Measurements from ENCODE around the gene SH3YL1.

The SH3YL1 gene, protein sequence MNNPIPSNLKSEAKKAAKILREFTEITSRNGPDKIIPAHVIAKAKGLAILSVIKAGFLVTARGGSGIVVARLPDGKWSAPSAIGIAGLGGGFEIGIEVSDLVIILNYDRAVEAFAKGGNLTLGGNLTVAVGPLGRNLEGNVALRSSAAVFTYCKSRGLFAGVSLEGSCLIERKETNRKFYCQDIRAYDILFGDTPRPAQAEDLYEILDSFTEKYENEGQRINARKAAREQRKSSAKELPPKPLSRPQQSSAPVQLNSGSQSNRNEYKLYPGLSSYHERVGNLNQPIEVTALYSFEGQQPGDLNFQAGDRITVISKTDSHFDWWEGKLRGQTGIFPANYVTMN

DNA sequence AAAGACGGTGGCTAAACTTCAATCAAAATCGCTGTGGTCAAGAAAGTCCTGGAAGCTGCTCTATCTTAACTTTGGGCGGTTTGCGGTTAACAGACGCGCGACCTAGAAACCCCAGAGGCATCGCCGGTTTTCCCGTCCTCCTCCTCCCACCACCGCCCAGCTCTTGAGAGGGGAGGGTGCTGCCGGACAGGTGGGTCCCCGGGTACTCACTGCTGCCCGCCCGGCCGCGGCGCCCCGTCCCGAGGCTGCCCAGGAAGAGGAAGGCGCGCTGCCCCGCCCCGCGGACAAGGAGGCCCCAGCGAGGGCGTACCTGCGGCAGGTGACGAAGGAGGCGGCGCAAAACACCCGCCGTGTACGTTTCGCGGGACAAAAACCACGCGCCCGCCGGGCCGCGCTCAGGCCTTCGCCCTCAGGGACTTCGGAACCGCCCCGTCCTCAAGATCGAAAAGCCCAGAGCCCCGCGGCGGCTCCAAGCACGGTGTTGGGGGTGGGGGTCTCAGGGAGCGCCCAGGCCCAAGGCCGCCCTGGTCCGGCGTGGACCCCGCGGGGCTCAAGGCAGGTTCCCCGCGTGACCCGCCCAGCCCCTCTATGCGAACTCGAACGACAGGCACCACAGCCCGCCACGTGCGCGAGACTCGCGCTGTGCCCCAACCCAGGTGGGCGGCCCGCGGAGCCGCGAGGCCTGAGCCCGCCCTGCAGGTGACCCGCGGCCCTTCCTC lies at the start of gene SH3YL1:
Gene SH3YL1, minus strand, starts transcription at position 259 of the 719 bp plus-strand sequence. Its CDS starts 48 bp downstream, at position 211.
- DNase-seq (ENCODE audit: low read depth in 2 of 2) = peak in 1 of 2 donors; percentile 23

DNA sequence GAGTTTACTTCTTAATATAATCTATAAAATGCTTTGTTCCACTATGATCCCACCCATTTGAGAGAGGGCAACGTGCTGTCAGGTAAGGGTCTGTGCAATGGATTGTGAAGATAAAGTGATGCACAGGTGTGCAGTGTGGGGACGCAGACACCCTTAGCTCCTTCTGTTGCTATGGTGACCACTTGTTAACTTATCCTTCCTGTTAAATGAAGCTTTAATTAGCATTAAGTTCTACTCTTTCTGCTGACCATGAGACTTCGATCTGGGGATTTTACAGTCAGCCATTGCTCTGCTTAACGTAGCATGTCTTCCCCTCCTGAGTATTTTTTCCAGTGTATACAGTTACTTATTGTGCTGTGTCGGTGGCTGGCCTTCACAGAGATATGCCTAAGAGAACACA lies 47.2 kb upstream of the SH3YL1 start:
- no peak for DNase-seq (ENCODE audit: low read depth in 2 of 2)

DNA sequence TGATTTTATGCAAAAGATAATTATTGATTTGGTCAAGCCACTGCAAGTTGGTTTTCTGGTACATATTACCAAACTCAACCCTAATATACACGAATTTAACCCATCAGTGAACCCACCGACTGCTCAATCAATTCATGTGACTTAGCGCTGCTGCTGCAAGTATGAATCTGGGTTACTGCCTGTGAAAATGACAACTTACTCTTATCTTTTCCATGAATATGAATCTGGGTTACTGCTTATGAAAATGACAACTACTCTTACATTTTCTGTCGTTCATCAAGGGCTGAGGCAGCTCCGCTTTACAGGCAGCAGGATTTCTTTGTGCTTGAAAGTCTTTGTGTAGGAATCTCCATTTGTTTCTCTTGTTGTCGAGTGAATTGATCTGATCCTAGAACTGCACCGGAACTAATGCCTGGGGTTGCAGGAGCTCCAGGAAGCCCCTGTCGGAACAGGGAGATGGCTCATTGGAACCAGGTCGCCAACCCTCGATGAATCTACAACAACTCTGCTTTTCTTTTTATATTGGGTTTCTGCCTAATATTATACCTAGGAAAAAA lies 46.2 kb upstream of the SH3YL1 start:
- no peak for DNase-seq (ENCODE audit: low read depth in 2 of 2)

DNA sequence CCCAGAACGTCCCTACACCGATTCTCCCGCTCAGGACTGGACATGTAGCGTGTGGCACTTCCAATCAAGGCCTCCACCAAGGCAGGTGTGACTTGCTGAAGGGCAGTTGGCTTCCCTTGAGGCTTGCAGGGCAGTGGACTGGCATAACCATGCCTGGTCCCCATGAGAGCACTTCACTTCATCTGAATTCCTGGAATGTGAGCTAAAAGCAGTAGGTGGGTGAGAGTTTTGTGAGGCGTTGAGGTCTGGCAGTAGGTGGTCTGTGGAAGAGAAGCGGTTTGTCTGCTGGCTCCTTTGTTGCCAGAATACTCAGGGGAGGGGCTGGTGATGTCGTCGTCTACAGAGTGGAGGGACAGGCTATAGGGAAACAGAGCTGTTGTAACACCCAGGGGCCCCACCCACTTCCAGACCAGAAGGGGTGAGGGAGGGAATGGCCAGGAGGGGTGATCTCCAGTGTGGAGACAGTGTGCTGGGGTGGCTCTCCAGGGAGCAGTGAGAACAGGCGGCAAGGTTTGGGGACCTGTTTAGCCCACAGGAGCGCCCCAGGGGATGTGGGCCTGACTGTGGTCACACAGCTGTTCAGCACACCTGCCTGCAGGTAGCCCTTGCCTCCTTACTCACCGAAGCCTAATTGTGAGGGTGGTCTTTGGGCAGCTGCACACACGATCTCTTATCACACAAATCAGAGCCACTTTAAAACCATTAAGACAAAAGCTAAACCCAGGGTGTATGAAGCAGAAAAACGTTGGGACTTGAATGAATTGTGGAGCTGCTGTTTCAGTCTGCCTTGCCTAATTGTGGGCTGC lies 45.5 kb upstream of the SH3YL1 start:
- no peak for DNase-seq (ENCODE audit: low read depth in 2 of 2)

- no peak for DNase-seq (ENCODE audit: low read depth in 2 of 2)
These were observed 41.5 kb upstream of the SH3YL1 start for GRCh38 chr2:305366-305765.

- no peak for DNase-seq (ENCODE audit: low read depth in 2 of 2)
These were observed 32.5 kb upstream of the SH3YL1 start for GRCh38 chr2:296354-296753.

DNA sequence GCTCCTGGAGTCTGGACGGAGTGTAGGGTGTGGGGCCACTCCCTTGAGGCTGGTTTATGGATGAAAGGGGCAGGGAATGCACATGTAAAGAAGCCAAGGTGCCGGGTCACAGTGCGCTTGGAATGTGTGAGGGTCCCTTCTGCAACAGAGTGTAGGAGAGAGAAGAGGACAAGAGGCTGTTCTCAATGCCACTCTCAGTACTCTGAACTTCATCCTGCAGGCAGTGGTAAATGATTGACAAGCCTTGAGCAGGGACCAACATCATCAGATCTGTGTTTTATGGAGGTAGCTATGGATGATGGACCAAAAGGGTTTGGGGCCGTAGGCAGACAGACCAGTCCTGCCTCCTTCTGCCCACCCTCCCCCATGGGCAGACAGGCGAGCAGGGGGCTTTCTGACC lies 31.3 kb upstream of the SH3YL1 start:
- no peak for DNase-seq (ENCODE audit: low read depth in 2 of 2)

DNA sequence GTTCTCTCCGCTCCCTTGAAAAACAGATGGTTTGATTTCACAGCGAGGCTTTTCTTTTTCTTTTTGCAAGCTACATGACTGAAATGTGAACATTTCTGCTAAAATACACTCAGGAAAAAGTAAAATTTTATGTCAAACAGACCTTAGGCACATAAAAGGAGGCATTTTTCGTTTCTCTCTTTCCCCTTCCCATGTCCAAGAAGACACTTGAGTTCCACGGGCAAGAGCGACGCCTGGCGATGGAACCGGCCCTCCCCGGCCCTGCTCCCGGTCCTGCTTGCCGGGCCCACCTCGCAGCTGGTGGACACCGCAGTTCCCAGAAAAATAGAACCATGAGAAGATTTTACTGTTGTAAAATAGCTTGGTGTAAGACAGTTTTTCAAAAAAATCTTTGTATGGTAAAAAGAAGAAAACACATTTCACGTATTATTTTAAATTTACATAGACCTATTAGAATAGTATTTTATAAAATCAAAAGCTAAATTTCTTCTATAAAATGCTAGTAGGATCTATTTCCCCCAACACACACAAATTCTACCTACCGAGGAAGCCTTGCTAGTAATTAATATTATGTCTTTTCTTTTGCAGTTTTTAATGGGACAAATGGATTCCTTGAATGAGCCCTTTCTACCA lies 26.4 kb upstream of the SH3YL1 start:
- DNase-seq (ENCODE audit: low read depth in 2 of 2) = peak in 1 of 2 donors; percentile 33

- no peak for DNase-seq (ENCODE audit: low read depth in 2 of 2)
These were observed 25.7 kb upstream of the SH3YL1 start for GRCh38 chr2:289362-290089.

GRCh38 chr2:288758-289361 lies 25.0 kb upstream of the SH3YL1 start:
- DNase-seq (ENCODE audit: low read depth in 2 of 2) = no peak

GRCh38 chr2:287911-288757 lies 24.3 kb upstream of the SH3YL1 start, which contains the start of gene ALKAL2:
Gene ALKAL2 (minus strand): TSS chr2:288091. CDS start chr2:287835, 256 bp downstream.
- no peak for DNase-seq (ENCODE audit: low read depth in 2 of 2)

GRCh38 chr2:287471-287885 lies 23.6 kb upstream of the SH3YL1 start:
- DNase-seq (ENCODE audit: low read depth in 2 of 2) = no peak

DNA sequence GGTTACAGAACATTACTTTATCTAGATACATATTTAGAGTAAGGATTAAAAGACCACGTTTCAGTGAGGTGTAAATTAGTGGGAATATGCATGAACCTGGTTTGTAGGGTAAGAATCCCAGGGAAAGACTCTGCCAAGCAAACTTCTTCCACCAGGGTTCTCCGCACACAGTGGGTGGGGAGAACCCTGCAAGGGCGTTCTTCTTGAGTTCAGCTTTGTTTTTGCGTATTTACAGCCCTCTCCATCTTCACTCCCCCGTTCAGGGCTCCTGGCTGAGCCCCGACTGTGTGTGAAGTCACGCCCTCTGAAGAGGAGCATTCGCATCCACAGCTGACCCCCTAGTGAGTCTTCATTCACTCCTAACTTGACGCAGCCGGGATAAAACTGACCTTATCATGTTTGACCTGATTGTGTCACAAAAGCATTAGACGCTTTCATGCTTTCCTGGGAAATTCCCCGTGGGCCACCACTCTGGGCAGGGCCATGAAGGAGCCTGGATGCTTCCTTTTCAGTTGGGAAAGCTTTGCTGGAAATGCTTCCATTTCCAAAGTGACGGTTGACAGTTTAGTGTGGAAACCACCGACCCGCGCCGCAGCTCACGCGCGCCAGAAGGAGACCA lies 23.1 kb upstream of the SH3YL1 start:
- no peak for DNase-seq (ENCODE audit: low read depth in 2 of 2)

DNA sequence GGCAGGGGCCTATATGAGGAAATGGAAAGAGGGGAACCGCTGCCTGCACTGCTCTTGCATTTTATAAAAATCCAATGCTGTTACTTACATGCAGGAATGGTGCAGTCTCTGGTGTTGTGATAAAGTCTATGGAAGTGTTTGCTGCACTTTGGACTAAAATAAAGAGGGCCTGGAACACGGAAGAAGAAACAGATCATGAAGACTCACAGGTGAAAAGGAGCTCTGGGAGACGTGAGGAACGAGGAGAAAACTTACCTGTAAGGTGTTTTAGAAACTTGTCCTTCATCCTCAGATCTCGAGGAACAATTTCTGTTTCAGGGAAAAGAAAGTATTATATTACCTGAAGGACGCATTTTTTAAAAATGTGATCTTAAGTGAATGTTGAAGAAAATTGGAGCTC lies 22.2 kb upstream of the SH3YL1 start:
- no peak for DNase-seq (ENCODE audit: low read depth in 2 of 2)

GRCh38 chr2:285531-285930 lies 21.7 kb upstream of the SH3YL1 start:
- DNase-seq (ENCODE audit: low read depth in 2 of 2) = no peak

- no peak for DNase-seq (ENCODE audit: low read depth in 2 of 2)
These were observed 21.2 kb upstream of the SH3YL1 start for GRCh38 chr2:284896-285492.

DNA sequence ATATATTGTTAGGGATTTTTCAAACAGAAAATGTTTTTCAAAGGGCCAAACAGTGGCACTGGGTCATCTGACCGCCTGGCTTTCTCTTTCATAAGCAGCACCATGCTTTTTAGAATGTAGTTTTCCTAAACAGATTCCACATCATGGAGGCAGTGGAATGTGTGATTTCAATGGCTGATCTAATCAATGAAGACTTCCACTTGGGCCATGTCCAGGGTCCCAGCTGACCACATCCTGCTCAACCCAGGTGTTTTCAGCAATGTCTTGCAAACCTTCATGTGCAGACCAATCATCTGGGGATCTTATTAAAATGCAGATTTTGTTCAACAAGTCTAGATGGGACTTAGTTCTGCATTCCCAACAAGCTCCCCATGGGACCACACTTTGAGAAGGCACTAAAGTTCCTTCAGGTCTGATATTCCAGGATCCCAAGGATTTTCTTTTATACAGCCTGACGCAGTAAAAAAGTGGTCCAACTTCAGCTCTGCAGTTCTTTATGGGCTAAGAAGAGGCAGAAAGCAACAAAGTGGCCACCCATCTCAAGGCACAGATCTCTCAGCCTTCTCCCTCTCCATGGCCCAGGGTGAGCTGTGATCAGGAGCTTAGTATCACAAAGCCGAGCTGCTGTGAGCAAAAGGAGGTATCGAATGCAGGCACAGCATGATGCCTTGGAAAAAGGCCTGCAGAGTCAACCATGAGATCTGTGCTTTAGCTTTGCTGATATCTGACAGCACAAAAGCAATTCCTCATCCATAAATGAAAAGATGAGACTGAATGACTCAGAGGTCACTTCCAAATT lies 20.4 kb upstream of the SH3YL1 start:
- DNase-seq (ENCODE audit: low read depth in 2 of 2) = no peak

All from stimulated activated CD8-positive, alpha-beta memory T cell treated with anti-CD3 and anti-CD28 coated beads, Interleukin-2, amount 100 ng/mL, for 48 hours (primary cell).